Muscle of back (tissue), 11 donors: ENCODE data around the gene CCDC91. TPM values are rescaled to one million over a fixed set of nuclear protein-coding genes. Genes with fewer than 3 reads are reported as not detected.
A peak's percentile ranks its signal among the peaks of the same experiment; 100 is the strongest.
"Not testable (repeated sequence)": the region's sequence is repeated elsewhere in the genome, so short reads cannot be mapped to it uniquely, and the experiment has no call there.

ENCODE experiments used
- DNase-seq, 3 donors: peaks; one replicate each; pipeline versions ENCODE4 v3.0.0 to v3.0.0-alpha.2; 2013
- polyA plus RNA-seq, 10 donors: library from polyadenylated mRNA; unstranded; fragments of 120-200 nt; gene quantifications; one replicate each; pipeline ENCODE4 v1.2.1, GENCODE V29; 2013; ENCODE audit not compliant: insufficient read length in 10 of 10

Gene CCDC91
- polyA plus RNA-seq, 10 donors, result 19.7 to 25.1 (median 23.7) TPM

GRCh38 chr12:28456934-28457710 is 266.9 kb downstream of the CCDC91 start:
- DNase-seq, result no peak

GRCh38 chr12:28457785-28458184 is 267.5 kb downstream of the CCDC91 start:
- no peak for DNase-seq

DNA sequence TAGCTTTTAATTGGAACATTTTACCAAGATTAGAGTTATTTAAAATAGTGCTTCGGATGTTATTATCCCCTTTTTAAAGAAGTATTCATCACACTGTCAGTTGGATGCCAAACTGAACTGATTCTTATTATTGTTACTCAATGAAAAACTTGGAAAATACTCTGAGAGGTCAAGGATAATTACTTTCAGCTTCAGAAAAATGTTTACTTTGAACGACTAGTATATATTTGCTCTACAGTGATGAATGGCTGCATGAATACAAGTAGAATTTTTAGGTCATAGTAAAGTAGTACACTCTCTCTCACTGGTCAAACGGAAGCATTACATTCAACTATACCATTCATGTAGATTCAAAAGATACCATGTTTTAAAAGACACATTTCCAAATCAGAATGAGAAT is 269.2 kb downstream of the CCDC91 start:
- no peak for DNase-seq

DNA sequence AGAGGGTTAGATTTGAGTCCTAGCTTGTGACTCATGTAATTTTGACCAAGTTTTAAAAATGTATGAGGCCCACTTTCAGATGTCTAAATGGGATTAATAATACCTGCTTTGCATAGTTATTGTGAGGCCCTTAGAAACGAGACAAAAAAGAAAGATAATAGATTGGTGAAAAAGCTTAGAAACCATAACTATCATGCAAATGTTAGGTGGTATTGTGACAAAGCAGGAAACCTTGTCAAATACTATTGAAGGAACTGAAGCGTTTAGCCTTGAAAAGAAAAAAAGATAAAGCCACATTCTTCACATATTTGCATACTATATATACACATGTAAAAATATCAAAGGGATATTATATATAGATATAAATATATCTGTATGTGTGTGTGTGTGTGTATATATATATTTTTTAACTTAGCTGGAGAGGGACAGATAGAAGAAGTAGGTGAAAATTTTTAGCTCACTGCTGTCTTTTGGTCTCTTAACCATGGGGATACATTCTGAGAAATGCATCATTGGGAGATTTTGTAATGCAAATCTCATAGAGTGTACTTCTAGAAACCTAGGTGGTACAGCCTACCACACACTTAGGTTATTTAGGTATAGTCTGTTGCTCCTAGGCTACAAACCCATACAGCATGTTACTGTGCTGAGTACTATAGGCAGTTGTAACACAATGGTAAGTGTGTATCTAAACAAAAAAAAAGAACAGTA is 270.3 kb downstream of the CCDC91 start:
- no peak for DNase-seq

DNA sequence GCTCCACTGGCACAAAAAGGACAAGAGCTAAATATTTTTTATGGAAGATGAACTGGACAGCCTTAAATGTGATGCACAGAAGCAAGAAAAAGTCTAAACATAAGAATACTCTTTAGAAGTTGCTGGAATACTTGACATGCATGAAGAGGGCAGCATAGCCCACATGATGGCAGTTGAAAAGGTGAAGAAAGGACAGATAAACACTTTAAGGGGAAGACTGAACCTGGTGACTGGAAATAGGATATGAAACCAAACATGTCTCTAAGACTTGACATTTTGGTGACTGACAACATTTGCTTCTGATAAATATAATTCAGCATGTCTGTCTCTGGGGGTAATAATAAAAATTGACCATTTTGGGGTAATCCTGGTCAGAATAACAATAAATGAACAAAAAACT is 273.1 kb downstream of the CCDC91 start:
- DNase-seq, result no peak

- not testable (repeated sequence) for DNase-seq
Observed at GRCh38 chr12:28471762-28472161, 281.5 kb downstream of the CCDC91 start.

DNA sequence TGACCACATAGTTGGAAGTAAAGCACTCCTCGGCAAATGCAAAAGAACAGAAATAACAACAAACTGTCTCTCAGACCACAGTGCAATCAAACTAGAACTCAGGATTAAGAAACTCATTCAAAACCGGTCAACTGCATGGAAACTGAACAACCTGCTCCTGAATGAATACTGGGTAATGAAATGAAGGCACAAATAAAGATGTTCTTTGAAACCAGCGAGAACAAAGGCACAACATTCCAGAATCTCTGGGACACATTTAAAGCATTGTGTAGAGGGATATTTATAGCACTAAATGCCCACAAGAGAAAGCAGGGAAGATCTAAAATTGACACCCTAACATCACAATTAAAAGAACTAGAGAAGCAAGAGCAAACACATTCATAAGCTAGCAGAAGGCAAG is 285.9 kb downstream of the CCDC91 start:
- DNase-seq, result not testable (repeated sequence)

DNA sequence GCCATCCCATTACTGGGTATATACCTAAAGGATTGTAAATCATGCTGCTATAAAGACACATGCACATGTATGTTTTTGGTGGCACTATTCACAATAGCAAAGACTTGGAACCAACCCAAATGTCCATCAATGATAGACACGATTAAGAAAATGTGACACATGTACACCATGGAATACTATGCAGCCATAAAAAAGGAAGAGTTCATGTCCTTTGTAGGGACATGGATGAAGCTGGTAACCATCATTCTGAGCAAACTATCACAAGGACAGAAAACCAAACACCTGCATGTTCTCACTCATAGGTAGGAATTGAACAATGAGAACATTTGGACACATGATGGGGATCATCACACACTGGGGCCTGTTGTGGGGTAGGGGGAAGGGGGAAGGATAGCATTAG is 288.8 kb downstream of the CCDC91 start:
- not testable (repeated sequence) for DNase-seq

- DNase-seq, result no peak
Observed at GRCh38 chr12:28479683-28480082, 289.4 kb downstream of the CCDC91 start.

- DNase-seq, result no peak
Observed at GRCh38 chr12:28484156-28484555, 293.9 kb downstream of the CCDC91 start.

DNA sequence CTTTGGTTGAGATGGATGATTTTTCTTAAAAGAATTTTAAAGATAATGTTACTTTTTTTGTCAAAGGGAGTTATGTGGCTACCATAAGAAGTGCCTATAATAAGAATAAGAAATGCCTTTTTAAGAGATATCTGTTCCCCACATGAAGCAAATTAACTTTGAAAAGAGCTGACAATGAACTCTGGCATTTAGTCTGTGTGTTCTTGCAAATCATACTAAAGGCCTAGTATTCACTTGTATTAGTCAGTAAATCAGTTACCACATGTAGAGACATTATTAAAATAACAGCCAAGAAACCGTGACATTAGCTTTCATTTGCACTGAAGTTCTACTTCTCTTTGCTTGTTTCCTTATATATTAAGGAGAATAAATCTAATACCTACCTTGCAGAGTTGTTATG is 296.3 kb downstream of the CCDC91 start:
- DNase-seq, result no peak

- DNase-seq, result peak; percentile 3 to 37 (median 34)
Observed at GRCh38 chr12:28489246-28489645, 299.0 kb downstream of the CCDC91 start.

GRCh38 chr12:28497889-28498411 is 307.7 kb downstream of the CCDC91 start:
- DNase-seq, result no peak

GRCh38 chr12:28498850-28499249 is 308.6 kb downstream of the CCDC91 start:
- DNase-seq, result no peak

DNA sequence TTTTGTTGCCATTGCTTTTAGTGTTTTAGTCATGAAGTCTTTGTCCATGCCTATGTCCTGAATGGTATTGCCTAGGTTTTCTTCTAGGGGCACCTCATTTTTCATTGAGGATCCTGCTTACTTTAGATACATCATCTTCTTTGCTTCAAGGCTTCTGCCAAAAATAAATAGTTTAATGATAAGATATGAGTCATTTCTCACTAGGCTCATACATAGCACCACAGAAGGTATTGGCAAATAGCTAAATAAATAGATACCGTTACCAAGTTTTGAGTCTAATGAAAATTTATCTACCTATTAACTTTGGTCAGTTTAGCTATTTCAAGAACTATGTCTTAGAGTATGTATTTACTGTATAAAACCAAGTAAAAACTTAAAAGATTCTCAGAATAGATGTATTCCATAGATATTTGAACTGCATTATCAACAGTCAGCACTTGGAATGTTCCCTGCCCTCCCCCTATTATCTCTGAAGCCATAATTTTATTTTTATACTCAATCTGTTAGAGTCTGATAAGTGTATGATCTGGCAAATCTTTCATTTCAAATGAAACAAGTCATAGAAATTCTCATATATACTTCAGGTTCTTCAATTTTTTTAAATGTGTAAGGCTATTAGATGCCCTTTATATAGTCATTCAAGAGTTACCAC is 310.2 kb downstream of the CCDC91 start:
- DNase-seq, result no peak

DNA sequence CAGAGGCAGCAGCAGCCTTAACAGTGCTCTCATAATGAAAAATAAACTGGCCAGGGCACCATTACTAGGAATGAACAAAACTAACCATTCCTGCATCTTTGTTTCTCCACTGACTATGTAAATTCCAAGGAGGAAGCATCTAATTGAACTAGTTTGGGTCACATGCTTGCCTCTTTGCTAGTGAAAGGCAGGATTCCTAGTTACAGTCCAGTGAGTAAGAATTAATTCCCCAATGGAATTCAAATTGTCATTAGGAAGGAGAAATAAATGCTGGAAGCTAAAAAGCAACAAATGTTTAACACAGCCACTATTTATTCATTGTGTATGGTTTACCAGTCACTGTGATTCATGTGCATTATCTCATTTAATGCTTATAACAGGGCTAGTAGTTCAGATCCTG is 316.0 kb downstream of the CCDC91 start:
- DNase-seq, result no peak

GRCh38 chr12:28507033-28507432 is 316.8 kb downstream of the CCDC91 start:
- DNase-seq, result peak in 1 of 3 donors; percentile 28

GRCh38 chr12:28507867-28508266 is 317.6 kb downstream of the CCDC91 start:
- DNase-seq, result no peak

GRCh38 chr12:28512406-28512805 is 322.1 kb downstream of the CCDC91 start:
- DNase-seq, result no peak

GRCh38 chr12:28512876-28513275 is 322.6 kb downstream of the CCDC91 start:
- no peak for DNase-seq

DNA sequence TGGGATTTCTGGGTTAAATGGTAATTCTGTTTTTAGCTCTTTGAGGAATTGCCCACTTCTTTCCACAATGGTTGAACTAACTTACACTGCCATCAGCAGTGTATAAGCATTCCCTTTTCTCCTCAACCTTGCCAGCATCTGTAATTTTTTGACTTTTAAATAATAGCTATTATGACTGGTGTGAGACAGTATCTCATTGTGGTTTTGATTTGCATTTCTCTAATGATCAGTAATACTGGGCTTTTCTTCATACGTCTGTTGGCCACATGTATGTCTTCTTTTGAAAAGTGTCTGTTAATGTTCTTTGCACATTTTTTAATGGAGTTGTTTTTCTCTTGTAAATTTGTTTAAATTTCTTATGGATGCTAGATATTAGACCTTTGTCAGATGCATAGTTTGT is 323.7 kb downstream of the CCDC91 start:
- DNase-seq, result no peak

DNA sequence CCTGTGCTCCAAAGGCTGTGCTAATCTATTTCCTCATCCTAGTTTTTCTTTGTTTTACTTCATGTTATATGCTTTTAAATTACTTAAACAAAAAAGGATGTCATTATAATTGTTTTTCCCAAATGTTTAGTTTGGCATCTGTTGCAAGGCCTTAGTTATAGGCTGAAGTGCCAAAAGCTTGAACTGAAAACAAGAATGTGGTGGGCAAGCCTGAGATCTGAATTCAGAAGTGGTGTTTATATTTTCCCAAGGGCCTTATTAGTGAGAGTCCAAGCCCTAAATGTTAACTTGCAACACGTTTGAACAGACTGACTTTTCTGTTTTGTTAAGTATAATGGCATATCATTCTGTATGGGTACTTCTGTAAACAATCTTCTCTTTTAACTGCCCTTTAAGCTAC is 326.8 kb downstream of the CCDC91 start:
- DNase-seq, result no peak
